Neural progenitor cell (in vitro differentiated cells): ENCODE results near the gene OFD1. TPM values are rescaled to one million over a fixed set of nuclear protein-coding genes. Genes with fewer than 3 reads are reported as not detected.

Experiments
- DNase-seq: peaks from one replicate; pipeline ENCODE4 v3.0.0-alpha.2; 2016; ENCODE audit warnings: low spot score
- H2AFZ ChIP-seq: fragments of 200-600 bp; sonication (generic); replicated peaks from 2 replicates; pipeline ENCODE4 v1.6.1; 2016; ENCODE audit warnings: antibody characterized with exemption
- H3F3A ChIP-seq: fragments of 200-600 bp; sonication (generic); 2 replicates; pipeline ENCODE4 v1.6.1; 2016; ENCODE audit warnings: antibody characterized with exemption, low read depth
- H3K27ac ChIP-seq: fragments of 200-600 bp; sonication (generic); 2 replicates; pipeline ENCODE4 v1.5.1; 2016; ENCODE audit warnings: mild to moderate bottlenecking
- H3K27me3 ChIP-seq: fragments of 200-600 bp; sonication (generic); 2 replicates; pipeline ENCODE4 v1.6.1; 2016; ENCODE audit warnings: mild to moderate bottlenecking, moderate library complexity
- H3K36me3 ChIP-seq: fragments of 200-600 bp; sonication (generic); 2 replicates; pipeline ENCODE4 v1.5.1; 2016
- H3K4me1 ChIP-seq: fragments of 200-600 bp; sonication (generic); 2 replicates; pipeline ENCODE4 v1.6.1; 2016; ENCODE audit warnings: mixed run types
- H3K4me2 ChIP-seq: fragments of 200-600 bp; sonication (generic); 2 replicates; pipeline ENCODE4 v1.6.1; 2016
- H3K4me3 ChIP-seq: fragments of 200-600 bp; sonication (generic); 2 replicates; pipeline ENCODE4 v1.5.1; 2016
- H3K79me2 ChIP-seq: fragments of 200-600 bp; sonication (generic); 2 replicates; pipeline ENCODE4 v1.6.1; 2016; ENCODE audit warnings: low read depth
- H3K9ac ChIP-seq: fragments of 200-600 bp; sonication (generic); 2 replicates; pipeline ENCODE4 v1.6.1; 2016
- H3K9me3 ChIP-seq: fragments of 200-600 bp; sonication (generic); 2 replicates; pipeline ENCODE4 v1.5.1; 2016; ENCODE audit warnings: low read depth
- H4K20me1 ChIP-seq: fragments of 200-600 bp; sonication (generic); 2 replicates; pipeline ENCODE4 v1.6.1; 2016; ENCODE audit warnings: low read depth
- H3K27ac Mint-ChIP-seq: 3 replicates; pipeline ENCODE4 v1.8.0; 2021; ENCODE audit warnings: mixed read lengths
- H3K27me3 Mint-ChIP-seq: 2 replicates; pipeline ENCODE4 v1.8.0; 2022; ENCODE audit warnings: low read depth, mild to moderate bottlenecking, inconsistent platforms, moderate library complexity, mixed read lengths; ENCODE audit not compliant: insufficient read depth
- H3K36me3 Mint-ChIP-seq: 3 replicates; pipeline ENCODE4 v1.8.0; 2021; ENCODE audit warnings: mixed read lengths
- H3K4me1 Mint-ChIP-seq: 3 replicates; pipeline ENCODE4 v1.8.0; 2021; ENCODE audit warnings: mixed read lengths
- H3K4me3 Mint-ChIP-seq: 3 replicates; pipeline ENCODE4 v1.8.0; 2021; ENCODE audit warnings: mild to moderate bottlenecking, moderate library complexity, mixed read lengths
- H3K9me3 Mint-ChIP-seq: 3 replicates; pipeline ENCODE4 v1.8.0; 2020; ENCODE audit warnings: mixed read lengths
- CTCF ChIP-seq: fragments of 200-600 bp; sonication (generic); IDR thresholded peaks from 2 replicates; pipeline ENCODE4 v1.5.1; 2017; ENCODE audit warnings: antibody characterized with exemption, mild to moderate bottlenecking
- EZH2 ChIP-seq: fragments of 200-600 bp; sonication (generic); IDR thresholded peaks from 2 replicates; pipeline ENCODE4 v1.6.1; 2017; ENCODE audit warnings: antibody characterized with exemption, mild to moderate bottlenecking, moderate library complexity
- EZH2phosphoT487 ChIP-seq: fragments of 200-600 bp; sonication (generic); IDR thresholded peaks from 2 replicates; pipeline ENCODE4 v1.6.1; 2017; ENCODE audit warnings: antibody characterized with exemption
- total RNA-seq: library from RNA; depleted of rRNA; stranded (reverse); fragments of >200 nt; gene quantifications from 2 replicates; pipeline ENCODE4 v1.2.3, GENCODE V29; 2015; ENCODE audit warnings: low replicate concordance

OFD1 gene
- total RNA-seq, 1 donor from 2014 or later, result 36.0 TPM

- Histone ChIP-seq H3K27me3 (no peaks in the 10 kb centered on the region), H3K4me3 (peak overlapping the region; percentile 43), H3K9me3 (no peaks in the 10 kb centered on the region), H4K20me1 (no peaks in the 10 kb centered on the region), H3K4me2 (peak overlapping the region; percentile 77), H3K27ac (peak overlapping the region; percentile 89), H3K4me1 (peaks cover 41% of the 10 kb centered on the region), H3K79me2 (peaks cover 29% of the 10 kb centered on the region), H3F3A (peaks cover 17% of the 10 kb centered on the region), H3K36me3 (no peaks in the 10 kb centered on the region), H2AFZ (no peak overlapping the region), H3K9ac (no peak overlapping the region)
- no peak for TF ChIP-seq EZH2
- no peak for TF ChIP-seq CTCF
- TF ChIP-seq EZH2phosphoT487, result no peak
- peaks cover 6% of the 10 kb centered on the region for H3K27me3 Mint-ChIP-seq
- peaks cover 5% of the 10 kb centered on the region for H3K9me3 Mint-ChIP-seq
- no peak for DNase-seq
- H3K4me1 Mint-ChIP-seq, result peaks cover 20% of the 10 kb centered on the region
- peak overlapping the region; percentile 73 for H3K27ac Mint-ChIP-seq
- H3K36me3 Mint-ChIP-seq, result peaks cover 14% of the 10 kb centered on the region
- H3K4me3 Mint-ChIP-seq, result peak overlapping the region; percentile 89
These were observed 81.1 kb downstream of the OFD1 start for GRCh38 chrX:13815664-13816063.

- Histone ChIP-seq H3K27ac (peak overlapping the region; percentile 89), H3K9ac (no peak overlapping the region), H3K4me3 (peak overlapping the region; percentile 43)
These were observed 81.6 kb downstream of the OFD1 start for GRCh38 chrX:13816176-13816575.

DNA sequence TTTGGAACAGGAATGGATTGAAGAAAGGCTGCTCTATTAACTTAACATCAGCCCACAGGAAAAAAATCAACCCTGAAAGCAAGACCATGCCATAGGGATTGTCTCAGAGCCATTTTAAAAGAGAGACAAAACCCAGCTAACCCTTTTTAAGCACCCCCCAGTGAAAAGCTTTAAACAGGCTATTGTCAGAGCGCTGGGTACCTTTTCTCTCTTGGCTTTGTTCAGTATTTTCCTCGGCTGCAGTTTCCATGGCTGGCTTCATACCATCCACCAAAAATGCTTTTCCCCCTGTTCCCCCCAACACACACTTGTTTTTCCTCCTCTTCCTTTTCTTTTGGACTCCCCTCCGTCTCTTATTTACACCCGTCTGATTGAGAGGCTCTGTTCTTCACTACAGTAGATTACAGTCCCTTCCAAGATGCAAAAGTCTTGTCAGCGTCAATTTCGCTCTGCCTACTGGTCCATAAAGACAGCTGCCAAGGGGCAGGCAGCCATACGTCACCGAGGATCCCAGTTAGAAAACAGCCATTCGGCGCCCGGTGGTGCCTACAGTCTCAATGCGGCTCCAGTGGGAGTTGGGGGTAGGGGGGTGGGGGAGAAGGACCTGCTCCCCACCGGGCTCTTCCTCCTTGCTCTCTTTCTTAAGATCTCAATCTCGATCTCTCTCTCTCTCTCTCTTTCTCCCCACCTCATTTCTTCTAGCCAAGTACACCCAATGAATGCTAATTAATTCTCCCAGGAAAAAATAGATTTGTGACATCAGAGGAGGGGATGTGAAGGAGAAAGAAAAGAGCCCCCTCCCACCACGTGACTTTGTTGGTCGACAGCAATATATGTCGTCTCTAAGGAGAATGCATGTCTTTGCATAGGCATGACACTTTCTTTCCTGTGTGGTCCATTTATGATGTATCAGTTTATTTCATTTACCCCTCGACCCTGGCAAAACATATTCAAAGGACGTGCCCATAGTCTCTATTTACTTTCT is 82.4 kb downstream of the OFD1 start, which contains the start of gene GPM6B:
Gene GPM6B (minus strand): TSS at position 451 of the 985 bp plus-strand sequence. CDS start 189 bp downstream, at position 262.
- Histone ChIP-seq H3K4me3 (peak within 1 kb of the TSS; percentile 43), H3K27ac (peak within 1 kb of the TSS; percentile 89), H3K4me2 (peak within 1 kb of the TSS; percentile 77), H3K79me2 (peaks cover 29% of the 10 kb centered on the region), H3K9ac (no peak within 1 kb of the TSS), H3K36me3 (no peaks in the 10 kb centered on the region), H3F3A (peaks cover 17% of the 10 kb centered on the region), H4K20me1 (no peaks in the 10 kb centered on the region), H2AFZ (peak within 1 kb of the TSS; percentile 26), H3K4me1 (peaks cover 41% of the 10 kb centered on the region), H3K27me3 (no peaks in the 10 kb centered on the region), H3K9me3 (no peaks in the 10 kb centered on the region)
- Mint-ChIP-seq H3K9me3 (peaks cover 6% of the 10 kb centered on the region), H3K27me3 (peaks cover 6% of the 10 kb centered on the region), H3K36me3 (peaks cover 12% of the 10 kb centered on the region), H3K4me3 (peak within 1 kb of the TSS; percentile 89), H3K4me1 (peaks cover 20% of the 10 kb centered on the region), H3K27ac (peak within 1 kb of the TSS; percentile 94)
- DNase-seq, result peak; percentile 66
- TF ChIP-seq EZH2phosphoT487 (no peak), EZH2 (no peak), CTCF (no peak)

More at GRCh38 chrX:13816176-13816575, 81.6 kb downstream of the OFD1 start:
- Mint-ChIP-seq H3K27ac (peak overlapping the region; percentile 73), H3K27me3 (peaks cover 6% of the 10 kb centered on the region), H3K9me3 (peaks cover 5% of the 10 kb centered on the region), H3K36me3 (peaks cover 14% of the 10 kb centered on the region), H3K4me1 (peaks cover 20% of the 10 kb centered on the region), H3K4me3 (peak overlapping the region; percentile 89)
- TF ChIP-seq EZH2 (no peak), EZH2phosphoT487 (no peak), CTCF (no peak)
- Histone ChIP-seq H3K4me2 (peak overlapping the region; percentile 77), H3K4me1 (peaks cover 41% of the 10 kb centered on the region), H3K27me3 (no peaks in the 10 kb centered on the region), H2AFZ (no peak overlapping the region), H3K9me3 (no peaks in the 10 kb centered on the region), H4K20me1 (no peaks in the 10 kb centered on the region), H3K36me3 (no peaks in the 10 kb centered on the region), H3F3A (peaks cover 17% of the 10 kb centered on the region), H3K79me2 (peaks cover 29% of the 10 kb centered on the region)
- no peak for DNase-seq

Other genes starting within 250 kb of the OFD1 start
- 0.19 and 1.2 TPM in 2 replicates for gene EGFL6, start 165.1 kb upstream of the OFD1 start, total RNA-seq
- gene TCEANC, start 81.6 kb upstream of the OFD1 start, total RNA-seq, result 3.6 and 6.8 TPM in 2 replicates
- 27.9 and 30.5 TPM in 2 replicates for gene RAB9A, start 45.6 kb upstream of the OFD1 start, total RNA-seq
- 24.9 and 31.6 TPM in 2 replicates for gene TRAPPC2, start 128 bp upstream of the OFD1 start, total RNA-seq
- gene GPM6B, start 82.3 kb downstream of the OFD1 start, total RNA-seq, result 49.6 and 69.2 TPM in 2 replicates